K562 (cell line): ENCODE data around the gene C8A. TPM values are rescaled to one million over a fixed set of nuclear protein-coding genes. Genes with fewer than 3 reads are reported as not detected.

Experiments
- ESRRA ChIP-seq: fragments of 450-650 bp; IDR thresholded peaks from 2 replicates; pipeline ENCODE4 v1.6.1; 2014; ENCODE audit warnings: low read depth, mild to moderate bottlenecking, moderate library complexity, borderline replicate concordance
- ESRRB ChIP-seq: fragments of 250-450 bp; sonication (Bioruptor Pico); IDR thresholded peaks from 2 replicates; pipeline ENCODE4 v1.5.0; 2020; ENCODE audit warnings: mild to moderate bottlenecking, moderate library complexity, borderline replicate concordance
- ETS2 ChIP-seq: IDR thresholded peaks from 2 replicates; pipeline ENCODE4 v1.6.1; 2016; ENCODE audit warnings: borderline replicate concordance, missing genetic modification characterization, mild to moderate bottlenecking, moderate library complexity, missing compliant biosample characterization; ENCODE audit not compliant: poor library complexity, severe bottlenecking
- JUN ChIP-seq, 2 experiments: sonication (generic) in 1 of 2; formaldehyde crosslinking in 1 of 2; IDR thresholded peaks; 2 replicates each; pipeline versions ENCODE4 v1.6.1 to v1.8.0; 2012 to 2022; ENCODE audit warnings: borderline replicate concordance in 2 of 2, mild to moderate bottlenecking in 2 of 2, improper control_type of control experiment in 1 of 2, low read depth in 1 of 2, low read length in 1 of 2, missing genetic modification reagents in 1 of 2
- MEF2D ChIP-seq: conservative IDR thresholded peaks from 2 replicates; pipeline ENCODE4 v1.6.1; 2016; ENCODE audit warnings: low read depth, missing genetic modification characterization, missing compliant biosample characterization
- MXI1 ChIP-seq: IDR thresholded peaks from 2 replicates; pipeline ENCODE4 v1.6.1; 2011; ENCODE audit warnings: low read depth, mild to moderate bottlenecking, improper control_type of control experiment, low read length
- NCOA2 ChIP-seq, 2 experiments: fragments of 450-650 bp; IDR thresholded peaks; 2 replicates each; pipeline ENCODE4 v1.6.1; 2018; ENCODE audit warnings: mild to moderate bottlenecking in 2 of 2, moderate library complexity in 1 of 2; ENCODE audit not compliant: partially characterized antibody in 2 of 2
- ZFP1 ChIP-seq: fragments of 450-650 bp; formaldehyde crosslinking; IDR thresholded peaks from 2 replicates; pipeline ENCODE4 v1.4.0; 2020; ENCODE audit warnings: mild to moderate bottlenecking, mixed read lengths
- ZFPM2 ChIP-seq: fragments of 250-450 bp; sonication (Bioruptor Pico); IDR thresholded peaks from 2 replicates; pipeline ENCODE4 v1.5.1; 2022; ENCODE audit warnings: mild to moderate bottlenecking
- ZSCAN32 ChIP-seq: fragments of 450-650 bp; formaldehyde crosslinking; IDR thresholded peaks from 2 replicates; pipeline ENCODE4 v1.4.0; 2020; ENCODE audit warnings: mild to moderate bottlenecking, moderate library complexity
- polyA plus RNA-seq, 8 experiments: library from polyadenylated mRNA; depleted of rRNA in 4 of 8; stranded (reverse) in 5 of 8; unstranded in 3 of 8; fragments of >200 nt; fragmentation: Nextera tagmentation in 2 of 8; fragmentation: Illumina TruSeq in 1 of 8; extraction: Ambion mirVana in 2 of 8; extraction: Trizol in 1 of 8; gene quantifications; 2 replicates each; pipeline versions ENCODE4 v1.2.1 to v1.2.3, GENCODE V29; 2011 to 2014; ENCODE audit warnings: inconsistent platforms in 1 of 8, missing spikeins in 1 of 8
- total RNA-seq, 7 experiments: library from RNA; depleted of rRNA in 6 of 7; stranded (reverse); fragments of >200 nt in 6 of 7; fragmentation: Illumina TruSeq in 2 of 7; extraction: Trizol in 2 of 7; gene quantifications; 2 replicates each; pipeline versions ENCODE4 v1.2.1 to v1.2.3, GENCODE V29; 2011 to 2021; ENCODE audit warnings: low replicate concordance in 1 of 7
- TF ChIP-seq, protein P1 (sequence below): fragments of 450-650 bp; IDR thresholded peaks from 2 replicates; pipeline ENCODE4 v1.6.1; 2016; ENCODE audit warnings: low read depth
- TF ChIP-seq, protein P2 (sequence below): fragments of 250-450 bp; sonication (Bioruptor Pico); IDR thresholded peaks from 2 replicates; pipeline ENCODE4 v1.4.0; 2020; ENCODE audit warnings: mild to moderate bottlenecking, moderate library complexity

Gene C8A
- total and polyA plus RNA-seq, 9 of the 15 experiments (the other 6 are each of a cell fraction or from before 2014, with no cell fraction given), result 0.09 TPM; not detected in 8

DNA sequence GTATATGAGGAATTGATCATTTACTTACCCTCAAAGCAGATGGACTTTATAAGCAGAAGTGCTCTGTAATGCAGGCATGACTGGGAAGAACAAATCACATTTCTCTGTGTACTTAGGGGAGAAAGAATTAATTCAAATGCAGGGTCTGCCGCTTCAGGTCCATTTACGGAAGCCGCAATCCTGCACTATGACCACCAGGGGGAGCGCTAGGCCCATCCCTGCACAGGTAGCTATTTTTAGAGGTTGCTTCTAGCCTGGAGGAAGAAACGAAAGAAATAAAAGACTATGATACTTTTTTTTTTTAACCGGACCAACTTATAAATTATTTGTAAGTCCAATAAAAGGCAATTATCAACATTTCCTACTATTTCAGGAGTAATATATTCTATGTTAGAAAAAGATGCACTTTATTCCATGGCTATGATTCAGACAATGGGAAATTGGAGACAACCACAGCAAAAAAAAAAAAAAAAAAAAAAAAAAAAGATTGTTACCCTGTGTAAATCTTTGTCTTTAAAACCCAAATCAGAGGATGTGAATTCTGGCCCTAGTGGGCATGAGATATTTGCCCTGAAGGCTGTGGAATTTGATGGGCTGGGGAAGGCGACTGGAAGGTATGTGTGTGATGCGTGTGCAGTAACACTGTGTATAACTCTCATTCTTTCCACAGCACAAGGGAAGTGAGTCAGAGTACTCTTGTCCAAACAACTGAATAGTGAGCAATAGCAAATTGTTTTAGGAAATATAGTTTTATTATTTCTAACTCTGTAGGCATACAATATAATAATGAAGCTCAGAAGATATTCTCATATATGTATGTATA is 22.5 kb upstream of the C8A start (continued):
- peak; percentile 86 for TF ChIP-seq MEF2D (tag)
- TF ChIP-seq, protein P1, sequence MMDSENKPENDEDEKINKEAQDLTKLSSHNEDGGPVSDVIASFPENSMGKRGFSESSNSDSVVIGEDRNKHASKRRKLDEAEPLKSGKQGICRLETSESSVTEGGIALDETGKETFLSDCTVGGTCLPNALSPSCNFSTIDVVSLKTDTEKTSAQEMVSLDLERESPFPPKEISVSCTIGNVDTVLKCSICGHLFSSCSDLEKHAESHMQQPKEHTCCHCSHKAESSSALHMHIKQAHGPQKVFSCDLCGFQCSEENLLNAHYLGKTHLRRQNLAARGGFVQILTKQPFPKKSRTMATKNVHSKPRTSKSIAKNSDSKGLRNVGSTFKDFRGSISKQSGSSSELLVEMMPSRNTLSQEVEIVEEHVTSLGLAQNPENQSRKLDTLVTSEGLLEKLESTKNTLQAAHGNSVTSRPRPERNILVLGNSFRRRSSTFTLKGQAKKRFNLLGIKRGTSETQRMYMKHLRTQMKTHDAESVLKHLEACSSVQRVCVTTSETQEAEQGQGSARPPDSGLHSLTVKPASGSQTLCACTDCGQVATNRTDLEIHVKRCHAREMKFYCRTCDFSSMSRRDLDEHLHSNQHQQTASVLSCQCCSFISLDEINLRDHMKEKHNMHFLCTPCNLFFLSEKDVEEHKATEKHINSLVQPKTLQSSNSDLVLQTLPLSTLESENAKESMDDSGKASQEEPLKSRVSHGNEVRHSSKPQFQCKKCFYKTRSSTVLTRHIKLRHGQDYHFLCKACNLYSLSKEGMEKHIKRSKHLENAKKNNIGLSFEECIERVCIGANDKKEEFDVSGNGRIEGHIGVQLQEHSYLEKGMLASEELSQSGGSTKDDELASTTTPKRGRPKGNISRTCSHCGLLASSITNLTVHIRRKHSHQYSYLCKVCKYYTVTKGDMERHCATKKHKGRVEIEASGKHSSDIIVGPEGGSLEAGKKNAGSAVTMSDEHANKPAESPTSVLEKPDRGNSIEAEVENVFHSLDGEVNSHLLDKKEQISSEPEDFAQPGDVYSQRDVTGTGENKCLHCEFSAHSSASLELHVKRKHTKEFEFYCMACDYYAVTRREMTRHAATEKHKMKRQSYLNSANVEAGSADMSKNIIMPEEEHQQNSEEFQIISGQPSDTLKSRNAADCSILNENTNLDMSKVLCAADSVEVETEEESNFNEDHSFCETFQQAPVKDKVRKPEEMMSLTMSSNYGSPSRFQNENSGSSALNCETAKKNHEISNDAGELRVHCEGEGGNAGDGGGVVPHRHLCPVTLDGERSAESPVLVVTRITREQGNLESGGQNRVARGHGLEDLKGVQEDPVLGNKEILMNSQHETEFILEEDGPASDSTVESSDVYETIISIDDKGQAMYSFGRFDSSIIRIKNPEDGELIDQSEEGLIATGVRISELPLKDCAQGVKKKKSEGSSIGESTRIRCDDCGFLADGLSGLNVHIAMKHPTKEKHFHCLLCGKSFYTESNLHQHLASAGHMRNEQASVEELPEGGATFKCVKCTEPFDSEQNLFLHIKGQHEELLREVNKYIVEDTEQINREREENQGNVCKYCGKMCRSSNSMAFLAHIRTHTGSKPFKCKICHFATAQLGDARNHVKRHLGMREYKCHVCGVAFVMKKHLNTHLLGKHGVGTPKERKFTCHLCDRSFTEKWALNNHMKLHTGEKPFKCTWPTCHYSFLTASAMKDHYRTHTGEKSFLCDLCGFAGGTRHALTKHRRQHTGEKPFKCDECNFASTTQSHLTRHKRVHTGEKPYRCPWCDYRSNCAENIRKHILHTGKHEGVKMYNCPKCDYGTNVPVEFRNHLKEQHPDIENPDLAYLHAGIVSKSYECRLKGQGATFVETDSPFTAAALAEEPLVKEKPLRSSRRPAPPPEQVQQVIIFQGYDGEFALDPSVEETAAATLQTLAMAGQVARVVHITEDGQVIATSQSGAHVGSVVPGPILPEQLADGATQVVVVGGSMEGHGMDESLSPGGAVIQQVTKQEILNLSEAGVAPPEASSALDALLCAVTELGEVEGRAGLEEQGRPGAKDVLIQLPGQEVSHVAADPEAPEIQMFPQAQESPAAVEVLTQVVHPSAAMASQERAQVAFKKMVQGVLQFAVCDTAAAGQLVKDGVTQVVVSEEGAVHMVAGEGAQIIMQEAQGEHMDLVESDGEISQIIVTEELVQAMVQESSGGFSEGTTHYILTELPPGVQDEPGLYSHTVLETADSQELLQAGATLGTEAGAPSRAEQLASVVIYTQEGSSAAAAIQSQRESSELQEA, result no peak
- no peak for TF ChIP-seq JUN (IDR thresholded peaks at IDR 0.05; ENCODE audit: borderline replicate concordance, low read depth, low read length)
- no peak for TF ChIP-seq JUN (CRISPR knock-in tag; IDR thresholded peaks at IDR 0.05; ENCODE audit: borderline replicate concordance)
- TF ChIP-seq, protein P2, sequence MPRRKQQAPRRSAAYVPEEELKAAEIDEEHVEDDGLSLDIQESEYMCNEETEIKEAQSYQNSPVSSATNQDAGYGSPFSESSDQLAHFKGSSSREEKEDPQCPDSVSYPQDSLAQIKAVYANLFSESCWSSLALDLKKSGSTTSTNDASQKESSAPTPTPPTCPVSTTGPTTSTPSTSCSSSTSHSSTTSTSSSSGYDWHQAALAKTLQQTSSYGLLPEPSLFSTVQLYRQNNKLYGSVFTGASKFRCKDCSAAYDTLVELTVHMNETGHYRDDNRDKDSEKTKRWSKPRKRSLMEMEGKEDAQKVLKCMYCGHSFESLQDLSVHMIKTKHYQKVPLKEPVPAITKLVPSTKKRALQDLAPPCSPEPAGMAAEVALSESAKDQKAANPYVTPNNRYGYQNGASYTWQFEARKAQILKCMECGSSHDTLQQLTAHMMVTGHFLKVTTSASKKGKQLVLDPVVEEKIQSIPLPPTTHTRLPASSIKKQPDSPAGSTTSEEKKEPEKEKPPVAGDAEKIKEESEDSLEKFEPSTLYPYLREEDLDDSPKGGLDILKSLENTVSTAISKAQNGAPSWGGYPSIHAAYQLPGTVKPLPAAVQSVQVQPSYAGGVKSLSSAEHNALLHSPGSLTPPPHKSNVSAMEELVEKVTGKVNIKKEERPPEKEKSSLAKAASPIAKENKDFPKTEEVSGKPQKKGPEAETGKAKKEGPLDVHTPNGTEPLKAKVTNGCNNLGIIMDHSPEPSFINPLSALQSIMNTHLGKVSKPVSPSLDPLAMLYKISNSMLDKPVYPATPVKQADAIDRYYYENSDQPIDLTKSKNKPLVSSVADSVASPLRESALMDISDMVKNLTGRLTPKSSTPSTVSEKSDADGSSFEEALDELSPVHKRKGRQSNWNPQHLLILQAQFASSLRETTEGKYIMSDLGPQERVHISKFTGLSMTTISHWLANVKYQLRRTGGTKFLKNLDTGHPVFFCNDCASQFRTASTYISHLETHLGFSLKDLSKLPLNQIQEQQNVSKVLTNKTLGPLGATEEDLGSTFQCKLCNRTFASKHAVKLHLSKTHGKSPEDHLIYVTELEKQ (CRISPR knock-in tag), result no peak
- no peak for TF ChIP-seq ETS2 (tag)
- no peak for TF ChIP-seq ESRRA
- TF ChIP-seq NCOA2 (IDR thresholded peaks at IDR 0.05; ENCODE audit: partially characterized antibody in 2 of 2), result no peak
- no peak for TF ChIP-seq MXI1
- no peak for TF ChIP-seq ZSCAN32 (CRISPR knock-in tag)
- no peak for TF ChIP-seq ZFP1
- no peak for TF ChIP-seq ESRRB (CRISPR knock-in tag)
- TF ChIP-seq ZFPM2 (CRISPR knock-in tag), result no peak
